Liver (tissue), 3 donors: ENCODE data around the gene ATP7B.

Source experiments
- ATF3 ChIP-seq: IDR thresholded peaks from 2 replicates; pipeline ENCODE4 v1.6.1; 2016; ENCODE audit warnings: antibody characterized with exemption
- CTCF ChIP-seq: fragments of 150-350 bp; IDR thresholded peaks from 2 replicates; pipeline ENCODE4 v1.5.1; 2017; ENCODE audit warnings: improper control_type of control experiment, low read depth, low read length; ENCODE audit not compliant: missing input control
- EGR1 ChIP-seq, 2 donors: IDR thresholded peaks; 2 replicates each; pipeline ENCODE4 v1.6.1; 2016 to 2018; ENCODE audit warnings: antibody characterized with exemption in 2 of 2, low read depth in 2 of 2
- FOXA2 ChIP-seq: IDR thresholded peaks from 2 replicates; pipeline ENCODE4 v1.6.1; 2016; ENCODE audit warnings: antibody characterized with exemption
- GABPA ChIP-seq, 2 donors: IDR thresholded peaks in 1 of 2; conservative IDR thresholded peaks in 1 of 2; 2 replicates each; pipeline ENCODE4 v1.6.1; 2016; ENCODE audit warnings: antibody characterized with exemption in 2 of 2, mild to moderate bottlenecking in 1 of 2, moderate library complexity in 1 of 2
- RAD21 ChIP-seq, 2 donors: IDR thresholded peaks; 2 replicates each; pipeline ENCODE4 v1.6.1; 2016; ENCODE audit warnings: antibody characterized with exemption in 2 of 2, mild to moderate bottlenecking in 2 of 2
- REST ChIP-seq: IDR thresholded peaks from 2 replicates; pipeline ENCODE4 v1.6.1; 2016; ENCODE audit warnings: antibody characterized with exemption, mild to moderate bottlenecking
- SP1 ChIP-seq: IDR thresholded peaks from 2 replicates; pipeline ENCODE4 v1.6.1; 2018; ENCODE audit warnings: antibody characterized with exemption, mild to moderate bottlenecking
- TAF1 ChIP-seq: conservative IDR thresholded peaks from 2 replicates; pipeline ENCODE4 v1.6.1; 2016; ENCODE audit warnings: antibody characterized with exemption, mild to moderate bottlenecking
- YY1 ChIP-seq: IDR thresholded peaks from 2 replicates; pipeline ENCODE4 v1.6.1; 2016; ENCODE audit warnings: antibody characterized with exemption, mild to moderate bottlenecking
- donor health status: healthy.
- donor health status: healthy.

GRCh38 chr13:51953347-51954195 is 57.7 kb downstream of the ATP7B start:
- TF ChIP-seq CTCF (no peak), EGR1 (IDR thresholded peaks at IDR 0.05; ENCODE audit: low read depth in 2 of 2) (no peak), ATF3 (no peak), RAD21 (IDR thresholded peaks at IDR 0.05) (no peak), REST (no peak), TAF1 (no peak), YY1 (no peak), SP1 (no peak), GABPA (IDR thresholded peaks at IDR 0.05 in 1 of 2, conservative IDR thresholded peaks at IDR 0.05 in 1 of 2) (no peak), FOXA2 (no peak)
